LNCaP clone FGC (cell line): ENCODE results near the gene KCNN1.

Experiments
- DNase-seq: peaks from one replicate; pipeline ENCODE4 v3.0.0-alpha.2; 2011; ENCODE audit warnings: low read depth
- H3K4me3 ChIP-seq: 2 replicates; pipeline ENCODE4 v1.5.1; 2011; ENCODE audit warnings: mild to moderate bottlenecking, low read depth, low read length, control low read depth
- TF ChIP-seq, protein P1 (sequence below): IDR thresholded peaks from 2 replicates; pipeline ENCODE4 v1.5.1; 2012; ENCODE audit warnings: mild to moderate bottlenecking; ENCODE audit not compliant: control insufficient read depth, insufficient read depth; ENCODE audit errors: extremely low read depth

Gene KCNN1

DNA sequence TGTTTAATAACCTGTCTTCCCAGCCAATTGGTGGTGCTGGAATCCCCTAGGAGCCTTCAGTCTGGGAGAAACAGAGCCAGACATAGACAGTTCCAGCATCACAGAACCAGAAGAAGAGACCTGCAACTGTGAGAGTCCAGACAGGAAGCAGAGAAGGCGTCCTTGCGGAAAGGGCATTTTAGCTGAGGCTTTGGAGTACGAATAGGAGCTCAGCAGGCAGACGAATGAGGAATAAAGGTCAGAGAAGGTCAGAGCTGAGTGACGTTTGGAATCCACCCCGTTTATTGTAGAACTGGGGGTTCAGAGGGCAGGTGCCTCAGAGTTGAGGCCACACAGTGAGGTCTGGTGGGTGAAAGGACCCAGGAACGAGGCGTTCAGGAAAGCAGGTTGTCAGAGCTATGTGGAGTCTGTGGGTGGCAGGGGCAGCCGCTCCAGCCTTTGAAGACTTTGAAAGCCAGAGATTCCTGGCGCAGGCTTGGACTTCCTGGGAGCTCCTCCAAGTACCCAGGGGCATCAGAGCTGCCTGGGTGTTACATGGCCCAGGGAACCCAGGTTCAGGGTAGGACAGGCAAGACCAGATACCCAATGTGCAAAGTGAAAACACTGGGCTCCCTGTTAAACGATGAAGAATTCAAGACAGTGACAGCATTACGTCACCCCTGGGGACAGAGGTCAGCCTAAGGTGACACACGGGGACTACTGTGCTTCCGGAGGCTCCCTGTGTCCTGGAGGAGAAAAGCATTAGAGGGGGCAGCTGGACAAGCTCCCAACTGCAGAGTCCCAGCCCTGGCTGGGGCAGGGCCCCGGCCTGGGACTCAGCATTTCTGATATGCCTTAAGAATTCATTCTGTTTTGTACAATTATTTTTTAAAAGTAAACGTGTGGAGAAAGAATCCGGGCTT lies 46.6 kb downstream of the KCNN1 start:
- TF ChIP-seq, protein P1, sequence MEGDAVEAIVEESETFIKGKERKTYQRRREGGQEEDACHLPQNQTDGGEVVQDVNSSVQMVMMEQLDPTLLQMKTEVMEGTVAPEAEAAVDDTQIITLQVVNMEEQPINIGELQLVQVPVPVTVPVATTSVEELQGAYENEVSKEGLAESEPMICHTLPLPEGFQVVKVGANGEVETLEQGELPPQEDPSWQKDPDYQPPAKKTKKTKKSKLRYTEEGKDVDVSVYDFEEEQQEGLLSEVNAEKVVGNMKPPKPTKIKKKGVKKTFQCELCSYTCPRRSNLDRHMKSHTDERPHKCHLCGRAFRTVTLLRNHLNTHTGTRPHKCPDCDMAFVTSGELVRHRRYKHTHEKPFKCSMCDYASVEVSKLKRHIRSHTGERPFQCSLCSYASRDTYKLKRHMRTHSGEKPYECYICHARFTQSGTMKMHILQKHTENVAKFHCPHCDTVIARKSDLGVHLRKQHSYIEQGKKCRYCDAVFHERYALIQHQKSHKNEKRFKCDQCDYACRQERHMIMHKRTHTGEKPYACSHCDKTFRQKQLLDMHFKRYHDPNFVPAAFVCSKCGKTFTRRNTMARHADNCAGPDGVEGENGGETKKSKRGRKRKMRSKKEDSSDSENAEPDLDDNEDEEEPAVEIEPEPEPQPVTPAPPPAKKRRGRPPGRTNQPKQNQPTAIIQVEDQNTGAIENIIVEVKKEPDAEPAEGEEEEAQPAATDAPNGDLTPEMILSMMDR: no peak
- H3K4me3 ChIP-seq: no peak overlapping the region
- no peak for DNase-seq

DNA sequence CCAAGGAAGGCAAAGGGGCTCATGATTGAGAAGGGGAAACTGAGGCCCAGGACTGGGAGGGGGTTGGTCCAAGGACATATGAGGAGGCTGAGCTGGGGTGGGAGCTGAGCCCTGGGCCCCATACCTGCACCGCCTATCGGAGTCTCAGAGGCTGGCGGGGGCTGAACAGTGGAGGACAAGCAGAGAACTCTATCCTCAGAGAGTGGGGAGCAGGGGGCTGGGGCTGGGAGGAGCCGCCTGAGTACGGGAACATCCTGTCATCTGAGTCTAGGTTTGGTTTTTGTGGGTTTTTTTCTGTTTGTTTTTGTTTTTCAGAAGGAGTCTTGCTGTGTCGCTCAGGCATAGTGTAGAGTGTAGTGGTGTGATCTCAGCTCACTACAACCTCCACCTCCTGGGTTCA lies 47.3 kb downstream of the KCNN1 start:
- DNase-seq: no peak
- TF ChIP-seq, protein P1: no peak
- no peak overlapping the region for H3K4me3 ChIP-seq

DNA sequence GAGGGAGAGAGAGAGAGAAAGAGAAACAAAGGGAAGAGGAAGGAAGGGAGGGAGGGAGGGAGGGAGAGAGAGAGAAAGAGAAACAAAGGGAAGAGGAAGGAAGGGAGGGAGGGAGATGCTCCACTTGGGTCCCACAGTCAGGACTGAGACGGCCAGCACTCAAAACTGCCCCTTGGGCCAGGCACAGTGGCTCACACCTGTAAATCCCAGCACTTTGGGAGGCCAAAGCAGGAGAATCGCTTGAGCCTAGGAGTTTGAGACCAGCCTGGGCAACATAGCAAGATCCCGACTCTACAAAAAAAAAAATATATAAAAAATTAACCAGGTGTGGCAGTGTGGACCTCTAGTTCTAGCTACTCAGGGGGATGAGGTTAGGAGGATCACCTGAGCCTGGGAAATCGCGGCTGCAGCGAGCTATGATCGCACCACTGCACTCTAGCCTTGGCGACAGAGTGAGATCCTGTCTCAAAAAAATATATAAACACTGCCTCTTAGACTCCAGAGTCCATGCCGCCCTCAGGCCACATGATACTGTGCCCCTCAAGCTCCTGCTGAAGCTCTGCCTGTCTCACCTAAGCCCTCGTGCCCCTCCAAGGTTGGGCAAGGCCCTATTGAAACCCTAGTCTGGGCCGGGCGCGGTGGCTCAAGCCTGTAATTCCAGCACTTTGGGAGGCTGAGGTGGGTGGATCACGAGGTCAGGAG lies 49.5 kb downstream of the KCNN1 start:
- DNase-seq: no peak

DNA sequence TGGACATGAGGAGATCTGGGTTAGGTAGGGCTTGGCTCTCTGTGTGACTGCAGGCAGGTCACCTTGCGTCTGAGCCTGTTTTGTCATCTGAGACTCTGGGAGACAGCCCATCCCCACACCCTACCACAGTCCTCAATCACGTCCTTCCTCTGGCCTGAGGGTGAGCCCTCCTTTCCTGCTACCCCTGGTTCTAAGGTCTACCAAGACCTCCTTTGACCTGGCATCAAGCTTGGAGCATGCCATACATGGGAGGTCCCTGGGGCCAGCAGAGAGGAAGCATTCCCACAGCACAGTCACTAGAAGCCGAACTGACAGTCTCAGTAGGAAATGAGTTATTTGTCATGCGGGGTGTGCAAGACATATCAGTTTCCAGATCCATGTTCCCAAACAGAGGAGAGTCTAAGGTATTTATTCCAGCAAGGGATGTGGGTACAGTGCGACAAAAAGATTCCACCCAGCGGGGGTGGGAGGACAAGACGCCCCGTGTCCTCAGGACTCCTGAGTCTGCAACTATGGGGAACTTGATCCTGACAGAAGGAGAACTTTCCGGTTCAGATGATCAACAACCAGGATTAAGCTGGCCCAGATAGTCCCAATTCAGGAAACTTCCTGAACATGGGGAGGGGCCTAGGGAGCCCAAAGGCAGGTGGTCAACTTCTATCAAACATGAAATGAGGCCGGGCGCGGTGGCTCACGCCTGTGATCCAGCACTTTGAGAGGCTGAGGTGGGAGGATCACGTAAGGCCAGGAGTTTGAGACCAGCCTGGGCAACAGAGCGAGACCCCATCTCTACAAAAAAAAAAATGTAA lies 50.6 kb downstream of the KCNN1 start:
- DNase-seq: no peak
- TF ChIP-seq, protein P1: no peak
- no peak overlapping the region for H3K4me3 ChIP-seq

More for the DNA sequence above, 49.5 kb downstream of the KCNN1 start:
- no peak overlapping the region for H3K4me3 ChIP-seq
- TF ChIP-seq, protein P1: no peak

DNA sequence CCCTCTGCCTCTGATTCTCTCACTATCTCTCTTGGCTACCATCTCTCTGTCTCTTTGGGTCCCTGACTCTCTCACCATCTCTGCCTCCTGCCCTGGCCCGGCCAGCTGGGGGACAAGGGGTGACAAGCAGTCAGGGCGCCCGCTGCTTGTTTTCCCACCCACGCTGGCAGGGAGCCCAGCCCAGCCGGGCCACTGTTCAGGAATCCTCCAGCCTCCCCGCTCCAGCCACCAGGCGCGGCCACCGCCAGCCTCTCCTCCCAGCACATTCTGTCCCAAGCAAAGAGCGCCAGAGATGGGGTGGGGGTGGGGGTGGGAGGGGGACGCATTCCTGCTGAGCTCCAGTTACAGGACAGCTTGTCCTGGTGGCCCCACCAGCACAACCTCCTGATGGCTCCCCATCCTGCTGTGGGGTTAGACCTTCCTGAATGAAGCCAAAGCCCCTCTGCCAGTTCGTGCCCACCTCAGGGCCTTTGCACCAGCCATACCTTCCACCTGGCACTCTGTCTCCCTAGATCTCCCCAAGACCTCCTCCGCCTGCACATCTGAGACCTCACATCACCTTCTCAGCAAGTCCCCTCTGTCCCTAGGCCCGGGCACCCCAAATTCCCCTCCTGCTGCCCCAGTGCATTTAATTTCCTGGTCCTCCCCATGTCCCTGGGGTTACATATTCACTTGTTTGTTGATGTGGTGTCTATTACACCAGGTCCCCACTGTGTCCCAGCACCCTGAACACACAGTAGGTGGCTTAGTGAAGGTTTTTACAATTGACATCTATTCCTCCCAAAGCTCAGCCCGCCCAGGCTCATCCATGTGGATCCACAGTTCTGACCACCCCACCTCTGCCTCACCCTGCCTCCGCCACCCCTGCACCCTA lies 53.5 kb downstream of the KCNN1 start:
- TF ChIP-seq, protein P1: no peak
- H3K4me3 ChIP-seq: no peak overlapping the region
- DNase-seq: no peak

DNA sequence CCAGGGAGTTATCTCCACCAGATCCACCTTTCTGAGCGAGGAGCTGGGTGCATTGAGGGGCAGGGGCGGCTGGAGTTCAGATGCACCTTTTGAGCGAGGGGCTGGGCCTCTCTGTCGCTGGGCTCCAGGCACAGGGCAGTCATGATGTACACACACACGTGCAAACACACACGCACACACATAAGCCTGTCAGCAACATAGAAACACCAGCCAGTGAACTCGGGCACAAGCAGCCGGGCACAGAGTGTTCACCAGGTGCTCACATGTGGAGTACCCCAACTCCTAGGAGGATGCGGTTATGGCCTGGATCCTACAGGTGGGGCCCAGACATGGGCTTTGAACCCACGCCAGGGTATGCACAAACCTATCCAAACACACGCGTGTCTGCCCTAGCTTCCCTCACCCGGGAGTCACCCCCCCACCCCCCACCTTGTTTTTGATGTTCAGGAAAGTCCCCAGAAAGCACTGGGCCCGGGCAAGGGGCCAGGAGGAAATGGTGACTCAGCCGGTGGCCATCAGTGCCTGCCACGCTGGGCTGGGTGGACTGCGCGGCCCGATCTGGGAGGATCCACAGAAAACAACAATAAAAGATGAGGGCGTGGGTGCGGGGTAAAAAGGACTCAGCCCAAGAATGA lies 54.3 kb downstream of the KCNN1 start:
- TF ChIP-seq, protein P1: no peak
- no peak overlapping the region for H3K4me3 ChIP-seq
- DNase-seq: no peak
